SJSA1 (cell line): ENCODE results near the gene USP47. TPM values are rescaled to one million over a fixed set of nuclear protein-coding genes. Genes with fewer than 3 reads are reported as not detected.

Experiments used
- DNase-seq, 2 experiments: peaks; one replicate each; pipeline ENCODE4 v3.0.0-alpha.2; 2015 to 2020; ENCODE audit warnings: low spot score in 2 of 2, low read depth in 1 of 2
- H3K27ac ChIP-seq: fragments of 250-450 bp; sonication (Bioruptor Pico); 2 replicates; pipeline ENCODE4 v1.5.1; 2020; ENCODE audit warnings: mild to moderate bottlenecking, moderate library complexity
- H3K27me3 ChIP-seq: fragments of 250-450 bp; sonication (Bioruptor Pico); replicated peaks from 2 replicates; pipeline ENCODE4 v1.5.1; 2020; ENCODE audit warnings: mild to moderate bottlenecking, moderate library complexity
- H3K36me3 ChIP-seq: fragments of 250-450 bp; sonication (Bioruptor Pico); 2 replicates; pipeline ENCODE4 v1.5.1; 2020; ENCODE audit warnings: mild to moderate bottlenecking
- H3K4me1 ChIP-seq: fragments of 250-450 bp; sonication (Bioruptor Pico); replicated peaks from 2 replicates; pipeline ENCODE4 v1.6.1; 2021; ENCODE audit warnings: mild to moderate bottlenecking
- H3K4me3 ChIP-seq: fragments of 250-450 bp; sonication (Bioruptor Pico); 2 replicates; pipeline ENCODE4 v1.5.1; 2020; ENCODE audit warnings: mild to moderate bottlenecking
- H3K9me3 ChIP-seq: fragments of 250-450 bp; sonication (Bioruptor Pico); replicated peaks from 2 replicates; pipeline ENCODE4 v1.5.1; 2020; ENCODE audit warnings: mild to moderate bottlenecking
- total RNA-seq: library from RNA; depleted of rRNA; stranded (reverse); fragments of >200 nt; shearing (Covaris generic); gene quantifications from 2 replicates; pipeline ENCODE4 v1.2.3, GENCODE V29; 2014

Gene USP47
- total RNA-seq, 1 experiment from 2014 or later, result 64.9 TPM

DNA sequence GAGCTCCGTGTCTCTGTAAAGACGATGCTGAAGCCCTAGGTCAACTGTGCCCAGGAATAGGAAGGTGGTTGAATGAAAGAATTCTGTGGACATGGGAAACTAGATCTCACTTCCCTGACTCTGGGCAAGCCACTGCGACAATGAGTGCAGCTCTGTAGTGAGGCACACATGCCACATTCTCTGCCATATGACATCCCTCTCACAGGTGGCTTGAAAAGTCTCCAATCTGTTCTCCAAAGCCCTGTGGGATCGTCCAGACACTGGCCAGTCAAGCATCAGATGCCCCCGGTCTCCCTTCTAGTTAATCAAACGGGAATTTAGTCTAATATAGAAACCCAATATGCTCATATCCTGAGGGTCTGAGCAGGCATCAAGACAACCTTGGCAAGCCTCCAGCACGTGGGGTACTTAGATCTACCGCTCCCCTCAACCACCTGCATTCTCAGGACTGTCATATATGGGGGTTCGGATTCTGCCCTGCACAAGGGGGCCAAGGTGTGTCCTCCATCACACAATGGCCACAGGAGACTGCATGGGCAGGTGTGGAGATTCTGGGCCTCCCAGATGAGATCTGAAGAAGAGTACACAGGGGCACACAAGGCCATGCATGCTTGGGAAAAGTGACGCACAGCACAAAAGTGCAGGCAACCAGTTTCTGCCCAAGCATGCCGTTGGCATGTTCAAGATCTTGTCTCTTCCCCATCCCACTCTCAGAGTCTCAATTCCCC lies 154.7 kb downstream of the USP47 start:
- H3K4me1 ChIP-seq, result peaks cover 53% of the 10 kb centered on the region
- H3K27ac ChIP-seq, result no peak overlapping the region
- no peaks in the 10 kb centered on the region for H3K27me3 ChIP-seq
- no peak overlapping the region for H3K4me3 ChIP-seq
- no peak for DNase-seq
- H3K36me3 ChIP-seq, result peaks cover 86% of the 10 kb centered on the region
- H3K9me3 ChIP-seq, result no peaks in the 10 kb centered on the region

DNA sequence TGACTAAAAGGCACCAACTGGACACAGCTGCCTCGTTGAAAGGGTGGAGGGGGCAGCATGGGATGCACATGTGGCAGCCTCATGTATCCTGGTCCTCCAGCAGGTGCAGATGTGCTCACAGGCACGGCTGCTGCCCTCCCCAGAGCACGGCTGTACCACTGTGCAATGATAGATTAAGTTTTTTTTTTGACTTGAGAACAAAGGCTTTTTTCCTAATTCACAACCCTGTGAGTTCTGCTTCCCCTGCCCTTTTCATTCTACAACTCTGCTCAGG lies 155.2 kb downstream of the USP47 start:
- H3K36me3 ChIP-seq, result peaks cover 86% of the 10 kb centered on the region

DNA sequence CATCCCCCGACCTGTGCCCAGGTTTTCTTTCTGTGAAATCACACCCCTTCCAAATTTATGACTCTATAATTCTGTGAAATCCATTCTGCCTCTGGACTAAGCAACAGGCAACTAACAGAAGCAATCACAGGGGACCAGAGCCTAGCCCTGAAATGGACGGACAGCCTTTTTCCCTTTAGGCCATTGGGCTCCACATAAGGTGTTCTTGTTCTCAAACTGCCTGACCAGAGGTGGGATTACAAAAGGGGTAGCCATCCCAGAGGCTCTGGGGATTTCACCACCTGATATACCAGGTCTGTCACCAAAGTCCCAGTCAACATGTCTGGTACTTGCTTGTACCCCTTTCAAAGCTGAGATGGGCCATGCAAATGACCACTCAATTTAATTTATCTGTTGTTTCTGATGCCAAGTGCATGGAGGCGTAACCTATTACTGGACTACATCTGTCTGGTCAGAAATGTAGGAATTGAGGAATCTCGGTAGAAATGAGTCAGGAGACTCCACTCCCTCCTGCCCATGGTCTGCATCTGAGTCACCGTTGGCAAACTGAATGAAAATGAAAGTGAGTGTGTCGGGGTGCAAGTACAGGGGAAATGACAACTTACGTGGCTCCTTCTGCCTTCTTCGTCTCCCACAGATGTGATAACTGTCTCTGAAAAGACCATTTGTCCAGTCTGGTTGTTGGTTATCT lies 156.5 kb downstream of the USP47 start:
- Histone ChIP-seq H3K4me1 (peaks cover 38% of the 10 kb centered on the region), H3K27ac (peak overlapping the region; percentile 79), H3K27me3 (no peaks in the 10 kb centered on the region), H3K36me3 (peaks cover 91% of the 10 kb centered on the region), H3K9me3 (no peaks in the 10 kb centered on the region), H3K4me3 (peak overlapping the region; percentile 10)
- DNase-seq, result peak; percentile 76 to 79

More for the DNA sequence above, 155.2 kb downstream of the USP47 start:
- Histone ChIP-seq H3K4me1 (peaks cover 48% of the 10 kb centered on the region), H3K27me3 (no peaks in the 10 kb centered on the region), H3K27ac (no peak overlapping the region), H3K9me3 (no peaks in the 10 kb centered on the region), H3K4me3 (no peak overlapping the region)
- no peak for DNase-seq

DNA sequence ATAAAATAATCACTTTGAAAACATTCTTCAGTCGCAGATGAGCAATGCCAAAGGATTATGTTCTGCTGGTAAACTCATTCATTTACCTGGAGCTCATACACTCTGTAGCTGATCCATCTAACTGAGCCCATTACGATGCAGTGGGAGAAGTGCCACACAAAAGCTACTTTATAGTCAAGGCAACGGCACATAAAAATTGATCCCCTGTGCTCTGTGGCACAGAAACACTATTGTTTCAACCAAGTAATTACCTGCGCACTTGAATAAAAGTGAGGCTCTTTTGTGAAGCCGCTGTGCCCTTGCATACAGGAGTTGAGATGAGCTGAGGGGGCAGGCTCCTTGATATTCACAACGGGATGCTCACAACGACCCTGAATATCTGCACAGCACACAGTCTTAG lies 159.4 kb downstream of the USP47 start:
- no peaks in the 10 kb centered on the region for H3K9me3 ChIP-seq
- no peaks in the 10 kb centered on the region for H3K27me3 ChIP-seq
- no peak for DNase-seq
- H3K4me1 ChIP-seq, result peaks cover 46% of the 10 kb centered on the region
- H3K27ac ChIP-seq, result no peak overlapping the region
- no peak overlapping the region for H3K4me3 ChIP-seq
- peaks cover 94% of the 10 kb centered on the region for H3K36me3 ChIP-seq

DNA sequence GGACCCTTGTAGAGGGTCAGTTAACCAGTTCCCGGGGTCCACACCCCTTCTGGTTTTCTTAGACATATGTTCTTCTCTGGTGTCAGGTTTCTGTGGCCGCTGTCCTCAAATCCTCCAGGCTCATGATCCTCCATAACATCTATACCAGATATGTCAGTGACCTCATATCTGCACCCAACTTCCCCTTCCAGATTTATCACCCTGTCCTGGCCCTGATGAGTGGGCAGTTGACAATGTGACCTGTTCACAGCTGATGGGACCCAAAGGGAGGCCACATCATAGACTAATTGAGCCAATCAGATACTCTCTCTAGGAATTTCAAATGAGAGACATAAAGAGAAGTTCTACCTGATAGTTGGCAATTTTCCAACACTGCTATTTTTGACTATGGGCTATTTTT lies 161.6 kb downstream of the USP47 start:
- Histone ChIP-seq H3K27me3 (no peaks in the 10 kb centered on the region), H3K36me3 (peaks cover 94% of the 10 kb centered on the region), H3K27ac (no peak overlapping the region), H3K4me3 (no peak overlapping the region), H3K9me3 (no peaks in the 10 kb centered on the region), H3K4me1 (peaks cover 57% of the 10 kb centered on the region)
- no peak for DNase-seq

DNA sequence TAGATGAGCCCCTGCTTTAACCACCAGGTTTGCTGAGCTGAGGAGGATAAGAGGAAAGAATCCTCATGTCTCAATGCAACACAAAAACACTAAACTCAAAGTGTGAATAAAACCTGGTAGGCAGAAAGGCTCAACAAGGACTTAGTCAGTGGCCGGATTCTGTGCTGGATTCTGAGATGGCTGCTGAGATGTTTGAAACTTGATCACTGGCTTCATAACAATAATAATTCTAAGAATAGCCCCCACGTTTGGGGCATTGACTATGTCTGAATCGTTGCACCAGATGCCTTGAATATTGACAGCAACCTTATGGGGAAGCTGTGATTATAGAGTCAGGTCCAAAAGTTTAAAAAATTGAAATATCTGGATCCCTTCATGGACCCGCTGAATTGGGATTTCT lies 162.0 kb downstream of the USP47 start:
- Histone ChIP-seq H3K4me1 (peaks cover 52% of the 10 kb centered on the region), H3K4me3 (no peak overlapping the region), H3K9me3 (no peaks in the 10 kb centered on the region), H3K36me3 (peaks cover 89% of the 10 kb centered on the region), H3K27me3 (no peaks in the 10 kb centered on the region), H3K27ac (no peak overlapping the region)
- no peak for DNase-seq

DNA sequence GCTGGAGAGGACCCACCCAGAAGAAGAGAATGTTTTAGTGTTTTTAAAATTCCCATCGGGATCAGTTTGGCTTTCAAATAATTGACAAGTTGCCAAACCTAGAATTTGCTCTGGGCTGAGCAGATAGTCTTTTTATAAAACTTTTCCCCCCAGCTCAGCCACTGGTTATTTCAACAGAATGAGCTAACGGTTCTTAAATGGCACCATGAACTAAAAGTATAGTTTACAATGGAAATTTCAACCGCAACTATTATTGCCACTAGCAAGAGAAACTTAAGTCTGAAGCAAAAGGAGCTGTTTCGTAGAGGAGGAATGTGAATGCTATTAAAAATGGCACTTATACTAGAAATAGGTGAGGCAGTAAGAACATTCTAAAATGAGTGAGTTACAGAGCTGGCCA lies 163.3 kb downstream of the USP47 start:
- Histone ChIP-seq H3K4me1 (peaks cover 48% of the 10 kb centered on the region), H3K4me3 (no peak overlapping the region), H3K36me3 (peaks cover 76% of the 10 kb centered on the region), H3K27me3 (no peaks in the 10 kb centered on the region), H3K9me3 (no peaks in the 10 kb centered on the region), H3K27ac (peak overlapping the region; percentile 47)
- DNase-seq, result no peak

DNA sequence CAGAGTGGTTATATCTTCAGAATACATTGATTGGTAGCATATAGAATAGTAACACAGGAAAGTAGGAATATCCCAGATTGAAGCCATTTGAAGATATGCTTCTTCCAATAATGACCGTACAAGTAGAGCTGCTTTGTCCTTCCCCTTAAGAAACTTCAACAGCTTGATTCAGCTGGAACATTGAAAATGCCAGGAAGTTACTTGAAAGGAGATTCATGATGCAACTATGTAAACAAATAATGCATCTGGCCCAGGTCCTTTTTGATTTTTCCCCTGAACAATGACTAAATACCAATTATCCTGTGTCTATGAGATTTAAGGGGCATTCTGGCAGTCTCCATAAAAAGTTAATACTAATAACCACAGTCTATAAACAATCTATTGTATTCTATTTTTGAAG lies 163.7 kb downstream of the USP47 start:
- Histone ChIP-seq H3K27ac (peak overlapping the region; percentile 47), H3K27me3 (no peaks in the 10 kb centered on the region), H3K36me3 (peaks cover 72% of the 10 kb centered on the region), H3K9me3 (no peaks in the 10 kb centered on the region), H3K4me1 (peaks cover 48% of the 10 kb centered on the region), H3K4me3 (no peak overlapping the region)
- DNase-seq, result peak in 1 of 2 experiments; percentile 73

DNA sequence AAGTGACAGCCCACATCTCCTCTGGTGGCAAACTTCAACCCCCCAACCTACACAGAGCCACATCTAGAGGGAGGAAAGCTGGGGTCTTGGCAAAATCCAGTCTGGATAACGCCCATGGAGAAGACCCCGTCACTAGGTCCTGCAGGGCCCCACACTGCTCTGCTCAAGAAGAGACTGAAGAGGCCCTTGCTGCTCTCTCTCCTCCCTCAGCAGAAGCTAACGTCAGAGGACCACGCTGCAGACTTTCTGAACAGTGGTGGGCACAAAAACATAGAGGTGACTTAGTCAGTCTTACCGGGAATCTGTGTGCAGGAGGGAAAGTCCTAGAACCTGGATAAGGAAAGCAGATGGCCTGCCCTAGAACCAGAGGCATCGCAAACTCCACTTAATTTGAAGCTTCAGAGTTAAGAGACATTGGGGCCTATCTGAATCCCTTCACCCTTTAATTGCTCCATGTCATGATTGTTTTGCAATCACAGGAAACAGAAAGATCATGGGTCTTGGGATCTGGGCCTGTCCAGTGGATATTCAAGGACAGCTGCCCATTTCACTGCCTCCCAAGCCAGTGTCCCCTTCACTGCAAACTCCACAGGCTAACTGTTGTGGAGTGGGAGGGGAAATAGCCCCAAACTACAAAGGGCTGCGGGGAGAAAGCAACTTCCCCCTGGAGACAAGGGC lies 164.9 kb downstream of the USP47 start:
- H3K9me3 ChIP-seq, result no peaks in the 10 kb centered on the region
- peaks cover 48% of the 10 kb centered on the region for H3K4me1 ChIP-seq
- no peak overlapping the region for H3K27ac ChIP-seq
- H3K36me3 ChIP-seq, result peaks cover 60% of the 10 kb centered on the region
- DNase-seq, result no peak
- no peaks in the 10 kb centered on the region; the same call in 1 of the 2 replicates for H3K27me3 ChIP-seq
- peak overlapping the region; percentile 81 for H3K4me3 ChIP-seq

DNA sequence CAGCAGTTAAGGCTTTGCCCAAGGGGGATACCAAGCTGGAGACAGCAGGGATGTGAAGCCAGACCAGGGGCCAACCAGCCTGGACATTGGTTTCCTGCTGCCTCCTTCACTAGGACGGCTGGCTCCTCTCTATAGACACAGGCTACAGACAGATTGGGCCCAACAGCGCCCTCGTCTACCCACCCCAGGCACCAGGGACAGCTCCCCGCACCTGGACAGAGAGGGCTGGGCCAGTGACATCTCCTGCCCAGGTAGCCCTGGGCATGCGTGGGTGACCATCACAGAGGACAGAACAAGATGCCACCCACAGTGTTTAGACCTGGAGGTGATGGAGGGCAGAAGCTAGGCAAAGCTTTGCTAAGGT lies 165.4 kb downstream of the USP47 start:
- H3K27me3 ChIP-seq, result no peaks in the 10 kb centered on the region; the same call in 1 of the 2 replicates
- H3K4me3 ChIP-seq, result peak overlapping the region; percentile 81
- H3K4me1 ChIP-seq, result peaks cover 48% of the 10 kb centered on the region
- H3K9me3 ChIP-seq, result no peaks in the 10 kb centered on the region
- DNase-seq, result no peak
- H3K27ac ChIP-seq, result no peak overlapping the region
- peaks cover 55% of the 10 kb centered on the region for H3K36me3 ChIP-seq

DNA sequence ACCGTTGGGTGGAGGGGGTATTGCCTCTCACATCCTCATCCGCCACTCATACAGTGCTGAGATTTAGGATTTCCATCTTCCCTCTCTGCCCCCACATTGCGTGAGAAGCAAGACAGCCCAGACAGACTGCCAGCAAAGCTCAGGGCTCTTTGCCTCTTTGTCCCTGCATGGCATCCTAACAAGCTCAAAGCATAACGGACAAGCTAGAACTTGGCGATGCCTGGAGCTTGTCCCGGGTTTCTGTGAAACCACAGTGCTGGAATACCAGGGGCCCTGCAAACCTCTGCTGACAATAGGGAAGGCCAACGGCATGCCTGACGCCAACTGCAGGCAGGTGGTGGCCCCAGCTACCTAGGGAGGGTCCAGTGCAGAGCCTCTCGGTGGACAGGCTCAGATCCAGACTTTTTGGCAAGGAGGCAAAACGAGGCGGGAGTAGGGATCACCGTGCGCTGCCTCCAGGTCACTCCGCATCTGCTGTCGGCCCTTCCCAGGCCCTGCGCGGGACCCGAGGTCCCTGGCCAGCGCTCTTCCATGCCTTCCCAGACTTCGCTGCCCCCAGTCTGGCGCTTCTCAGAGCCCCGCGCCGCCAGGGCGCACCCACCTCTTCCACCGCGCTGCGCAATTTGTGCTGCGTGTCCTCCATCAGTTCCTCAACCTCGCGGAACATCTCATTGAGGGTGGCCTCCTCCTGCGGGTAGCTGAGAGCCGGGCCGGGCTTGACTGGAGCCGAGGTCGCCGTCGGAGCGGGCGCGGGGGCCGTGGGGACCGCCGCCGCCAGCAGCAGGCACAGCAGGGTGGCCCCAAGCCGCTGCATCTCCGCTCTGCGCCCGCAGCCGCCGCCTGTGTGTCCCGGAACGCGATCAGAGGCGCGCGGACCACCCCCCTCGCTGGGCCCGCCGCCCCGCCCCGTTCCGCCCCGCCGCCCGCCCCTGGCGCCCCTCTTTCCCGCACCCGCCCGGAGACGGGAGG lies 166.3 kb downstream of the USP47 start, which contains the start of gene DKK3:
DKK3 (minus strand) TSS at position 858 of the 969 bp plus-strand sequence; CDS start at position 814, 44 bp downstream.
- peaks cover 50% of the 10 kb centered on the region for H3K4me1 ChIP-seq
- DNase-seq, result peak; percentile 62 to 63
- no peaks in the 10 kb centered on the region; the same call in 1 of the 2 replicates for H3K27me3 ChIP-seq
- peaks cover 47% of the 10 kb centered on the region for H3K36me3 ChIP-seq
- H3K4me3 ChIP-seq, result peak within 1 kb of the TSS; percentile 81
- peak within 1 kb of the TSS; percentile 61 for H3K27ac ChIP-seq
- H3K9me3 ChIP-seq, result no peaks in the 10 kb centered on the region
